ENCODE results near the gene AHCY. TPM values are rescaled to one million over a fixed set of nuclear protein-coding genes. Genes with fewer than 3 reads are reported as not detected.

The AHCY gene
- total and polyA plus RNA-seq, 2 of the 4 experiments (the other 2 are of a cell fraction), result 138 to 210 TPM

DNA sequence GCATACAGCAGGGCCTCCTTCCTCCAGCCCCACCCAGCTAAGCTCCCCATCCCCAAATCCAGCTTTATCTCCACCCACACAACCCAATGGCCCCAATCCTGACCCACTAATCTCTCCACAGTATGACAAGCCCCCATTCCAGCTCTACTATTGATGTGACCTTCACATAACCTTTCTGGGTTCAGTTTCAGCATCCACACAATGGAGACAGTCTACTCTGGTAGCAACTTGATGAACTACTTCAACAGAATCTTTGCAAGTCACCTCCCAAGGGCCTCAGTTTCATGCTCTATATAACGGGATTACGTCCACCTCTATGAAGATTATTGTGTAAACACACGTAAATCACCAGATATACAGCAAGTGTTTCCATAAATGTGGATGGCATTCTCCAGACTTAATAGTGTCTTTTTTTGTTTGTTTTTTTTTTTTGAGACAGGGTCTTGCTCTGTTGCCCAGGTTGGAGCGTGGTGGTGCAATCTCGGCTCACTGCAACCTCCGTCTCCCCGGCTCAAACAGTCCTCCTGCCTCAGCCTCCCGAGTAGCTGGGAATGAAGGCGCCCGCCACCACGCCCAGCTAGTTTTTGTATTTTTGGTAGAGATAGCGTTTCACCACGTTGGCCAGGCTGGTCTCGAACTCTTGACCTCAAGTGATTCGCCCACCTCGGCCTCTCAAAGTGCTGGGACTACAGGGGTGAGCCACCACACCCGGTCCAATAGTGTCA lies 1.4 kb downstream of the AHCY start:
- Histone ChIP-seq H4K5ac (ENCODE audit: low read depth, low read length) (no peak overlapping the region), H3K14ac (replicated peaks; ENCODE audit: low read depth, low read length) (no peak overlapping the region; the same call in 1 of the 2 replicates), H4K20me1 (ENCODE audit: insufficient read depth, low read length) (peaks cover 10% of the 10 kb centered on the region; the same call in 1 of the 2 replicates), H2AK5ac (ENCODE audit: low read depth, low read length) (peak overlapping the region; percentile 89; the same call in 1 of the 2 replicates), H3K56ac (ENCODE audit: extremely low read depth, insufficient read depth, low read length) (no peak overlapping the region), H3K4me1 (ENCODE audit: control insufficient read depth, insufficient read depth, low read length) (peaks cover 9% of the 10 kb centered on the region), H3K4me3 (ENCODE audit: insufficient read depth, low read depth, low read length) (peak overlapping the region; percentile 76), H2BK15ac (ENCODE audit: low read depth, low read length) (no peak overlapping the region), H3K4ac (ENCODE audit: low read depth, low read length) (peak overlapping the region; percentile 74), H4K91ac (ENCODE audit: insufficient read depth, low read depth, low read length) (no peak overlapping the region; the same call in 1 of the 2 replicates), H3K27me3 (ENCODE audit: control insufficient read depth, insufficient read depth, low read length) (no peaks in the 10 kb centered on the region), H2BK120ac (ENCODE audit: low read depth, low read length) (no peak overlapping the region), H3K79me1 (ENCODE audit: low read depth in 1 of 2, low read length in 2 of 2) (peaks cover 28 to 44% of the 10 kb centered on the region in 2 experiments), H3K18ac (ENCODE audit: low read depth, low read length) (no peak overlapping the region), H3K27ac (ENCODE audit: insufficient read depth, low read length) (no peak overlapping the region), H2AK9ac (replicated peaks; ENCODE audit: low read depth, low read length, poor library complexity) (peak overlapping the region; percentile 91), H2AFZ (replicated peaks; ENCODE audit: low read length, poor library complexity) (peak overlapping the region; percentile 92), H3K9ac (ENCODE audit: low read depth, low read length) (peak overlapping the region; percentile 75; the same call in 1 of the 2 replicates), H3K4me2 (ENCODE audit: low read depth, low read length) (peak overlapping the region; percentile 90), H3K23ac (ENCODE audit: low read depth, low read length) (no peak overlapping the region), H2BK5ac (ENCODE audit: low read depth, low read length, poor library complexity, severe bottlenecking) (no peak overlapping the region), H3K36me3 (ENCODE audit: control insufficient read depth, insufficient read depth, low read length) (no peaks in the 10 kb centered on the region; the same call in 1 of the 2 replicates), H2BK20ac (ENCODE audit: low read depth, low read length) (no peak overlapping the region), H3K9me1 (ENCODE audit: insufficient read depth, low read length) (peaks cover 9% of the 10 kb centered on the region), H4K8ac (ENCODE audit: low read depth in 2 of 2, low read length in 2 of 2) (peak overlapping the region; percentile 88 to 96; a peak in 3 of 4 replicates), H3K9me3 (ENCODE audit: control insufficient read depth, insufficient read depth, low read length) (no peaks in the 10 kb centered on the region)
- 89% methylated on average over 7 of the region's 17 CpGs; no CpG with 5 or more reads in 1 of the 2 experiments for WGBS, 2 experiments (ENCODE audit: extremely low coverage in 2 of 2, insufficient read length in 1 of 2)
- in situ Hi-C loops (cut with MboI; ENCODE audit: low sequenced_read_pairs), result loop anchor here (10.0 kb wide), 1 partner anchor 413 kb away; no protein-coding TSS in a partner anchor
- ChIA-PET CTCF (interaction anchor here (0.6 to 2.3 kb wide), 3 partner anchors 11 to 137 kb away, joined by 3 to 13 read pairs (median 5); no protein-coding TSS in a partner anchor), POLR2A (ENCODE audit: unreplicated experiment) (no interaction called here)
- TSS peak; percentile 48 for BruUV-seq (replicated peaks)
- no peak for TF ChIP-seq RCOR1 (IDR thresholded peaks at IDR 0.05; ENCODE audit: insufficient replicate concordance, low read length)
- no peak for TF ChIP-seq CTCF (conservative IDR thresholded peaks at IDR 0.05; ENCODE audit: low read depth, low read length)
- DNase-seq (no peak), ATAC-seq (ENCODE audit: low read depth) (no peak)
- intact Hi-C loops (cut with micrococcal nuclease), result loop anchor here (2.0 kb wide), 1 partner anchor 111 kb away; no protein-coding TSS in a partner anchor
- dilution Hi-C loops (cut with HindIII; ENCODE audit: low sequenced_read_pairs, unreplicated experiment), result no loop called here

Measured in IMR-90 (cell line).